Activated CD4-positive, alpha-beta T cell treated with anti-CD3 and anti-CD28 coated beads for 4 hours (primary cell): ENCODE results near the gene PRKRA.
"Not testable (repeated sequence)": the region's sequence is repeated elsewhere in the genome, so short reads cannot be mapped to it uniquely, and the experiment has no call there.

ENCODE experiments used
- DNase-seq, 2 donors: peaks; one replicate each; pipeline ENCODE4 v3.0.0-alpha.2; 2020

PRKRA gene

GRCh38 chr2:178413472-178414265 is 37.3 kb downstream of the PRKRA start:
- peak; percentile 70 for DNase-seq

- DNase-seq, result not testable (repeated sequence)
Observed at GRCh38 chr2:178412453-178412852, 38.5 kb downstream of the PRKRA start.

- DNase-seq, result no peak
Observed at GRCh38 chr2:178412047-178412446, 38.9 kb downstream of the PRKRA start.

- DNase-seq, result no peak
Observed at GRCh38 chr2:178409261-178409660, 41.7 kb downstream of the PRKRA start.

GRCh38 chr2:178404368-178404767 is 46.6 kb downstream of the PRKRA start:
- no peak for DNase-seq

- no peak for DNase-seq
Observed at GRCh38 chr2:178403671-178404306, 47.2 kb downstream of the PRKRA start.

- DNase-seq, result no peak
Observed at GRCh38 chr2:178401994-178402437, 49.0 kb downstream of the PRKRA start.

- DNase-seq, result no peak
Observed at GRCh38 chr2:178397002-178397605, 53.9 kb downstream of the PRKRA start.

- DNase-seq, result no peak
Observed at GRCh38 chr2:178395941-178396570, 54.9 kb downstream of the PRKRA start.

- no peak for DNase-seq
Observed at GRCh38 chr2:178395295-178395694, 55.7 kb downstream of the PRKRA start.

- DNase-seq, result no peak
Observed at GRCh38 chr2:178394859-178395258, 56.1 kb downstream of the PRKRA start.

GRCh38 chr2:178392215-178392614 is 58.8 kb downstream of the PRKRA start:
- DNase-seq, result no peak

GRCh38 chr2:178391701-178392100 is 59.3 kb downstream of the PRKRA start:
- DNase-seq, result no peak

- no peak for DNase-seq
Observed at GRCh38 chr2:178388287-178388686, 62.7 kb downstream of the PRKRA start.

GRCh38 chr2:178386986-178387597 is 63.9 kb downstream of the PRKRA start:
- no peak for DNase-seq

- no peak for DNase-seq
Observed at GRCh38 chr2:178385595-178386148, 65.3 kb downstream of the PRKRA start.

GRCh38 chr2:178383718-178384117 is 67.3 kb downstream of the PRKRA start:
- DNase-seq, result no peak
